ENCODE data around the gene RDH5.

Gene RDH5

GRCh38 chr12:55715169-55715764 lies 4.9 kb upstream of the RDH5 start:
- DNase-seq, result no peak

- DNase-seq, result peak; percentile 92
Observed at GRCh38 chr12:55715833-55716581, 4.2 kb upstream of the RDH5 start, which contains the start of gene BLOC1S1. BLOC1S1 (plus strand) TSS chr12:55716046; CDS start chr12:55716052, 6 bp downstream.

GRCh38 chr12:55716582-55716957 lies 3.6 kb upstream of the RDH5 start:
- no peak for DNase-seq

GRCh38 chr12:55717011-55718007 lies 2.9 kb upstream of the RDH5 start:
- no peak for DNase-seq

GRCh38 chr12:55718015-55718414 lies 2.2 kb upstream of the RDH5 start:
- DNase-seq, result no peak

- DNase-seq, result no peak
Observed at GRCh38 chr12:55718624-55719275, 1.4 kb upstream of the RDH5 start.

- no peak for DNase-seq
Observed at GRCh38 chr12:55719371-55719770, 822 bp upstream of the RDH5 start.

- peak; percentile 38 for DNase-seq
Observed at GRCh38 chr12:55720894-55721444, 776 bp downstream of the RDH5 start.

GRCh38 chr12:55721601-55722213 lies 1.5 kb downstream of the RDH5 start:
- no peak for DNase-seq

GRCh38 chr12:55722948-55723347 lies 2.8 kb downstream of the RDH5 start:
- no peak for DNase-seq

GRCh38 chr12:55723516-55724225 lies 3.5 kb downstream of the RDH5 start:
- no peak for DNase-seq

GRCh38 chr12:55724226-55724939 lies 4.2 kb downstream of the RDH5 start:
- peak; percentile 77 for DNase-seq

- no peak for DNase-seq
Observed at GRCh38 chr12:55724940-55725309, 4.7 kb downstream of the RDH5 start.

- DNase-seq, result no peak
Observed at GRCh38 chr12:55725556-55725955, 5.4 kb downstream of the RDH5 start.

GRCh38 chr12:55726971-55727370 lies 6.8 kb downstream of the RDH5 start:
- DNase-seq, result no peak

- no peak for DNase-seq
Observed at GRCh38 chr12:55727643-55728185, 7.5 kb downstream of the RDH5 start.

GRCh38 chr12:55728186-55728938 lies 8.2 kb downstream of the RDH5 start:
- DNase-seq, result peak; percentile 33

GRCh38 chr12:55728939-55729818 lies 9.0 kb downstream of the RDH5 start, which contains the start of gene CD63:
CD63 (minus strand) TSS chr12:55729009; CDS start chr12:55728341, 668 bp downstream.
- DNase-seq, result peak; percentile 71

All from CD4-positive, alpha-beta T cell treated with Interleukin-21 for 1 hour (primary cell).